HepG2 (cell line): ENCODE data around the gene AMDHD1. TPM values are rescaled to one million over a fixed set of nuclear protein-coding genes. Genes with fewer than 3 reads are reported as not detected.

Experiments
- AGO2 ChIP-seq: fragments of 200-400 bp; formaldehyde crosslinking; optimal IDR thresholded peaks from 2 replicates; pipeline ENCODE3; 2017; ENCODE audit warnings: mild to moderate bottlenecking, low read depth, low read length, moderate library complexity
- ARNTL ChIP-seq: sonication (generic); formaldehyde crosslinking; IDR thresholded peaks from 2 replicates; pipeline ENCODE4 v1.4.0; 2020; ENCODE audit warnings: mild to moderate bottlenecking, missing genetic modification reagents
- CENPX ChIP-seq: sonication (generic); formaldehyde crosslinking; IDR thresholded peaks from 2 replicates; pipeline ENCODE4 v1.9.0; 2021; ENCODE audit warnings: mild to moderate bottlenecking, missing genetic modification reagents, moderate library complexity
- FUBP1 ChIP-seq: sonication (generic); formaldehyde crosslinking; IDR thresholded peaks from 2 replicates; pipeline ENCODE4 v1.5.1; 2020; ENCODE audit warnings: missing genetic modification reagents, mild to moderate bottlenecking, borderline replicate concordance
- GABPB1 ChIP-seq: IDR thresholded peaks from 2 replicates; pipeline ENCODE4 v1.6.1; 2016; ENCODE audit warnings: mild to moderate bottlenecking, missing genetic modification reagents, moderate library complexity, missing compliant biosample characterization
- MEIS1 ChIP-seq: sonication (generic); formaldehyde crosslinking; IDR thresholded peaks from 2 replicates; pipeline ENCODE4 v1.9.0; 2021; ENCODE audit warnings: mild to moderate bottlenecking, missing genetic modification reagents, moderate library complexity, borderline replicate concordance
- PAX8 ChIP-seq: sonication (generic); formaldehyde crosslinking; IDR thresholded peaks from 2 replicates; pipeline ENCODE4 v1.8.0; 2022; ENCODE audit warnings: mild to moderate bottlenecking, missing genetic modification reagents, borderline replicate concordance
- PRDM10 ChIP-seq: sonication (generic); formaldehyde crosslinking; IDR thresholded peaks from 2 replicates; pipeline ENCODE4 v1.4.0; 2020; ENCODE audit warnings: low read depth, missing genetic modification reagents
- RERE ChIP-seq: IDR thresholded peaks from 2 replicates; pipeline ENCODE4 v1.6.1; 2016; ENCODE audit warnings: low read depth, missing genetic modification reagents, missing compliant biosample characterization
- ZBTB21 ChIP-seq: sonication (generic); formaldehyde crosslinking; IDR thresholded peaks from 2 replicates; pipeline ENCODE4 v1.4.0; 2020; ENCODE audit warnings: missing genetic modification reagents
- ZNF382 ChIP-seq: sonication (generic); formaldehyde crosslinking; IDR thresholded peaks from 2 replicates; pipeline ENCODE4 v1.5.0; 2020; ENCODE audit warnings: missing genetic modification reagents, mild to moderate bottlenecking, borderline replicate concordance
- ZNF44 ChIP-seq: sonication (generic); formaldehyde crosslinking; IDR thresholded peaks from 2 replicates; pipeline ENCODE4 v1.5.1; 2020; ENCODE audit warnings: mild to moderate bottlenecking, missing genetic modification reagents
- ZNF775 ChIP-seq: sonication (generic); formaldehyde crosslinking; IDR thresholded peaks from 2 replicates; pipeline ENCODE4 v1.4.0; 2020; ENCODE audit warnings: missing genetic modification reagents, mild to moderate bottlenecking, moderate library complexity, borderline replicate concordance
- ZNF879 ChIP-seq: sonication (generic); formaldehyde crosslinking; IDR thresholded peaks from 2 replicates; pipeline ENCODE4 v1.8.1; 2023; ENCODE audit warnings: missing genetic modification reagents
- polyA plus RNA-seq, 8 experiments: library from polyadenylated mRNA; depleted of rRNA in 3 of 8; stranded (reverse) in 7 of 8; unstranded in 1 of 8; fragments of >200 nt; fragmentation: Illumina TruSeq in 4 of 8; extraction: Trizol in 4 of 8; gene quantifications; 2 replicates each; pipeline versions ENCODE4 v1.2.1 to v1.2.3, GENCODE V29; 2011 to 2016; ENCODE audit warnings: low read depth in 4 of 8, missing spikeins in 1 of 8, mixed read lengths in 1 of 8; ENCODE audit not compliant: insufficient read depth in 1 of 8
- total RNA-seq, 5 experiments: library from RNA; depleted of rRNA; stranded (reverse); fragments of >200 nt; fragmentation: Illumina TruSeq; extraction: Trizol; gene quantifications; 2 replicates each; pipeline ENCODE4 v1.2.3, GENCODE V29; 2016; ENCODE audit warnings: low read depth in 1 of 5

Gene AMDHD1
- total and polyA plus RNA-seq, 2 of the 13 experiments (the other 11 are each of a cell fraction or from before 2014, with no cell fraction given), result 6.5 to 29.6 TPM

DNA sequence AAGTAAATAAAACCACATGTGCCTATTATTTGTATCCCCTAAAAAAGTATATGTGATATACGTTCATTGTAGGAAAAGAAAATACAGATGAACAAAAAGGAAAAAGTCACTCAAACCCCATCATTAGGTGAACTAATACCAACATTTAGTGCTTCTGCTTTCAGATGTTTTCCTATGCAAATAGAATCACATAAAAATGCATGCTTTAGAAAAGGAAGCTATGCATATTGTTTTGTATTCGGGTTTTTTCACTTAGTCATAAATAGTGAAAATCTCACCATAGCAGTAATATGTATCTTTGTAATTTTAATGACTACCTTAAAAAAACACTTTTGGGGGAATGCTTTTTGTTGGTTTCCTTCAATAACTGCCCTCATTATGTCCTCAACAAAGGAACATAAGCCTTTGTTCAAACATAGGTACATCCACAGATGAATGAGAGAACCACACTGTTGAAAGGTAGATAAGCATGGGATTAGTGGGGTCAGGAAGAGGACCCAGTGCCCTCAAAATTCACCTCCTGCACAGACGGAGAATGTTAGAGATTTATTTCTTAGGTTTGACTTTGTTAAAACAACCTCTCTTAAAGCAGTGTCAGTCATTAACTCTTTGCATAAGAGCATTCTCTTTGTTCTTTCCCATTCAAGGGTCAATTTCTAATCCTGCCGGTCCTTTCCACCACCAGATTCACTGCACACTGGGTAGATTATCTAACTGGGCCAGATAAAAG, 6.5 kb downstream of the AMDHD1 start (continued):
- no peak for TF ChIP-seq CENPX (CRISPR knock-in tag)
- TF ChIP-seq ZNF44 (CRISPR knock-in tag), result no peak
- no peak for TF ChIP-seq ZBTB21 (CRISPR knock-in tag)
- TF ChIP-seq PRDM10 (CRISPR knock-in tag), result no peak
- no peak for TF ChIP-seq MEIS1
- TF ChIP-seq GABPB1 (CRISPR knock-in tag), result no peak
- TF ChIP-seq PAX8 (CRISPR knock-in tag), result no peak
- TF ChIP-seq FUBP1 (CRISPR knock-in tag), result no peak
- TF ChIP-seq ZNF382 (CRISPR knock-in tag), result no peak
- peak; percentile 93 for TF ChIP-seq RERE (CRISPR knock-in tag)
- TF ChIP-seq AGO2, result no peak
- TF ChIP-seq ARNTL (CRISPR knock-in tag), result no peak
- TF ChIP-seq ZNF775 (CRISPR knock-in tag), result no peak
- no peak for TF ChIP-seq ZNF879 (CRISPR knock-in tag)
